T-helper 22 cell (primary cell): ENCODE measurements around the gene DZIP1.
"Not testable (repeated sequence)": the region's sequence is repeated elsewhere in the genome, so short reads cannot be mapped to it uniquely, and the experiment has no call there.

Experiments used
- DNase-seq: peaks from one replicate; pipeline ENCODE4 v3.0.0-alpha.2; 2020; ENCODE audit warnings: low read depth

The DZIP1 gene

DNA sequence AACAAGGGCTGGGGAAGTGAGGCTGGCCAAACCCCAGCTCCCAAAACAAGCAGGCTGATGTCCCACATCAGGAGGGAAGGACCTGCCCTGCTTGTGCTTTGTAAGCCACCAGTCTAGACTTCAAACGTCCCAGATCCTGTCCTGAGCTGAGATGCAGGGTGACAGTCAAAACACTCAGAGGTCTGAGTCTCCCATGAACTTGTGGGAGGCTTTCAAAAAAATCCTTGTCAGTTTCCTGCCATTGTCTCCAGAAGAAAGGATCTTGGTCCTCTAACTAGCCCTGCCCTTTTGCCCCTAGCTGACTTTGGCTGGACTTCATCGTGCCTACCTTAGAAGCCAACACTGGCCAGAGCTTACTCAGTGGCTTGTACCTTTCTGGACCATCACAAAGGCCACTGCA lies 43.3 kb downstream of the DZIP1 start:
- DNase-seq: no peak

DNA sequence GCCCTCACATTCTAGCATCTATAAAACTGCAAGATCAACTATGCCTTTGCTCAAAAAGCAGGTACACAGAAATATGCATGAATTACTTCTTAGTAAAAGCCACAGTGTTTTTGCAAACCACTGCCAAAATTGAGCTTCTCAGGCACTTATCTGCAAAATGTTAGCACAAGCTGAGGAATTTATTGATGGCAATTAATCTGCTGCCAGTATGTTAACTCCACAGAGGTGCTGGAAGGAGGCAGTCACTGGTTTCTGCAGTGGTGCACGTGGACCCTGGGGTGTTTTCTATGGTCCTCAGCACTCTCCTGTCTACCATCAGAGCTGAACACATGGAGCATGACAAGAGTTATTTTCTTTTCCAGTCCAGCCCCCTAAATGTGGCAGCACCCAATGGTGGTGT lies 47.8 kb downstream of the DZIP1 start:
- DNase-seq: no peak

- DNase-seq: no peak
These were observed 51.0 kb downstream of the DZIP1 start for GRCh38 chr13:95593462-95593861.

DNA sequence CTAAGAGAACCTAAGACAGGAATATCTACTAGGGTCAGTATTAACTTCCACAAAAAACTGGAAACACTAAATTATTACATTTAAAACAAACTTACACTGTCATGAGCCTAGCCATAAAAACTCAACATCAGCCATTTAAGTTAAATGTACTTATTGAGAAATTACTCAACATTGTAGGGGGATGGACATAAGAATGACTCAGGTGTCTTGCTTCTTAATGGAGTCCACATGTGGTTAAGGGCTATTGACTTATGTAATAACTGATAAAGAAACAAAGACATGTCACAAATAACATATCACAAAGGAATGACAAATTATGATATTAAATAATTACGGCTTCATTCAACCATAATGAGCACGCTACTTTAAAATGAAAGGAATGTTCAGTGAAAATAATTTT lies 55.8 kb downstream of the DZIP1 start:
- DNase-seq: no peak

- no peak for DNase-seq
These were observed 56.4 kb downstream of the DZIP1 start for GRCh38 chr13:95588134-95588533.

- DNase-seq: no peak
These were observed 58.6 kb downstream of the DZIP1 start for GRCh38 chr13:95585867-95586266.

DNA sequence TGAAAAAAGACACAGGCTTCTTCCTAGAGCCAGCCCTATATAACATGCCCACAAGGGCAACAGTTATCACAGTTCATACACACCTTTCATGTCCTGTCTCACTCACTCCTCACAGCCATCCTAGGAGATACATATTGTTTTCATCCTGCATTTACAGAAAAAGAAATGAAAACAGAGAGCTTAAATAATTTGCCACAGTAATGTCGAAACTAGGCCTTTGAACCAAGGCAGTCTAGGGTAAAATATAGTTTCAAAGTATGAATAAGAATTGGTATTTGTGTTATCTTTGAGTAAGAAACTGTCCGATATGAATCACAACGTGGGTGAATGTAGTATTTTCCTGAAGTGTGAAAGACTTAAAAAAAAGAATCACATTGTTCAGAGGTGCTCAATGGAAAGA lies 65.2 kb downstream of the DZIP1 start:
- DNase-seq: no peak

DNA sequence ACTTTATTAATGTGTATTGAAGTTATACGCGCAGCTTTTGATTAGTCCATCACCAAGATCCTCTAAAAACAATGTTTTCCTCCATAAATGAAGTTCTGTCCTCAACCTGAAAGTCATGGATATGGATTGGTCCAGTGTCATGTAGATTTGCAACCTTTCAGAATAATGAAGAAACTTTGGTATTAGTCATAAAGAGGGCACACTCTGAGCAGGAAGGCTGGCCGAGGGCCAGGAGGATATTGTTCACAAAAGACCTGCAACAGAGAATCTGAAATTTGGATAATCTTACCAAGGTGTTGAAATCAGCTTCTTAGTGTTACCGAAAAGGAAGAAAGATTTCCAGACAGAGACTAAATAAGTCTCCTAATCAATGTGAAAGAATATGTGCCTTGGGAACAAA lies 71.3 kb downstream of the DZIP1 start:
- DNase-seq: no peak

GRCh38 chr13:95571941-95572340 lies 72.6 kb downstream of the DZIP1 start:
- no peak for DNase-seq

GRCh38 chr13:95570016-95570415 lies 74.5 kb downstream of the DZIP1 start:
- DNase-seq: no peak

DNA sequence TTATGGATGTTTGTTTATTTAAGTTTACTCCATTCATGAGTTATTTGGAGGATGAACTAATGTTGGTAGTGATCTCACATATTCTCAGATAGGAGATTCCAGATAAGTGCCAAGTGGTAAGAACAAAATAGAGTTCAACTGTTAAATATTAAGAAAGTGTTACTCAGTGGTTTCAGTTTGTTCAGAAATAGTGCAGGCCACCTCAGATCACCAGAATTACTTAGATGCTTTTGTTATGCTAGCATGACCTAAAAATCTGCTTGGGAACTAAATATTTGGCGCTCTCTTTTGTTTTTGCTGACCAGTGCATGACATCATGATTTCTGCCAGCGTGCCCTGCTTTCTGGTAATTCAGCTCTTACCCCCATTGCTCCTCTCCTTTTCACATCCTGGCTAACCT lies 76.4 kb downstream of the DZIP1 start:
- no peak for DNase-seq

DNA sequence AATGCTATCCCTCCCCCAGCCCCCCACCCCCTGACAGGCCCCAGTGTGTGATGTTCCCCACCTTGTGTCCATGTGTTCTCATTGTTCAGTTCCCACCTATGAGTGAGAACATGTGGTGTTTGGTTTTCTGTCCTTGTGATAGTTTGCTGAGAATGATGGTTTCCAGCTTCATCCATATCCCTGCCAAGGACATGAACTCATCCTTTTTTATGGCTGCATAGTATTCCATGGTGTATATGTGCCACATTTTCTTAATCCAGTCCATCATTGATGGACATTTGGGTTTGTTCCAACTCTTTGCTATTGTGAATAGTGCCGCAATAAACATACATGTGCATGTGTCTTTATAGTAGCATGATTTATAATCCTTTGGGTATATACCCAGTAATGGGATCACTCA lies 78.7 kb downstream of the DZIP1 start:
- DNase-seq: not testable (repeated sequence)

GRCh38 chr13:95564733-95565291 lies 79.7 kb downstream of the DZIP1 start:
- DNase-seq: no peak

GRCh38 chr13:95564091-95564490 lies 80.4 kb downstream of the DZIP1 start:
- DNase-seq: no peak

GRCh38 chr13:95560387-95560786 lies 84.1 kb downstream of the DZIP1 start:
- no peak for DNase-seq

DNA sequence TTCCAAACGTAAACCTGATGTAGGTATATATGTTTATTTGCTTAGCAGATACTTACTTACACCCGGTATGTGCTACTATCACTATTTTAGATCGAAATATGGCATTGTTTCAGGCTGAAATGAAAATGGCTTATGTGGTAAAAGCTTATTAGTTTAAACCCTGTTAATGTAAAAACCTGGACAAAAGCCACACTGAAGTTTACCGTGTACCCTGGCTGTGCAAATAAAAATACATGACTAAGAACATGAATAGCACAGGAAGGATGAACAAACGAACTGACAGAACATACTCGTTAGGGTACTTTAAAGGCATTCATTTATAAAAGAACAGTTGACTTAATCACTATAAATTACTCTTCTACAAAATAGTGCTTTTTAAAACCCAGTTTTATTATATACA lies 85.4 kb downstream of the DZIP1 start:
- no peak for DNase-seq

- DNase-seq: no peak
These were observed 87.5 kb downstream of the DZIP1 start for GRCh38 chr13:95557013-95557412.

GRCh38 chr13:95553581-95554385 lies 90.7 kb downstream of the DZIP1 start:
- no peak for DNase-seq

DNA sequence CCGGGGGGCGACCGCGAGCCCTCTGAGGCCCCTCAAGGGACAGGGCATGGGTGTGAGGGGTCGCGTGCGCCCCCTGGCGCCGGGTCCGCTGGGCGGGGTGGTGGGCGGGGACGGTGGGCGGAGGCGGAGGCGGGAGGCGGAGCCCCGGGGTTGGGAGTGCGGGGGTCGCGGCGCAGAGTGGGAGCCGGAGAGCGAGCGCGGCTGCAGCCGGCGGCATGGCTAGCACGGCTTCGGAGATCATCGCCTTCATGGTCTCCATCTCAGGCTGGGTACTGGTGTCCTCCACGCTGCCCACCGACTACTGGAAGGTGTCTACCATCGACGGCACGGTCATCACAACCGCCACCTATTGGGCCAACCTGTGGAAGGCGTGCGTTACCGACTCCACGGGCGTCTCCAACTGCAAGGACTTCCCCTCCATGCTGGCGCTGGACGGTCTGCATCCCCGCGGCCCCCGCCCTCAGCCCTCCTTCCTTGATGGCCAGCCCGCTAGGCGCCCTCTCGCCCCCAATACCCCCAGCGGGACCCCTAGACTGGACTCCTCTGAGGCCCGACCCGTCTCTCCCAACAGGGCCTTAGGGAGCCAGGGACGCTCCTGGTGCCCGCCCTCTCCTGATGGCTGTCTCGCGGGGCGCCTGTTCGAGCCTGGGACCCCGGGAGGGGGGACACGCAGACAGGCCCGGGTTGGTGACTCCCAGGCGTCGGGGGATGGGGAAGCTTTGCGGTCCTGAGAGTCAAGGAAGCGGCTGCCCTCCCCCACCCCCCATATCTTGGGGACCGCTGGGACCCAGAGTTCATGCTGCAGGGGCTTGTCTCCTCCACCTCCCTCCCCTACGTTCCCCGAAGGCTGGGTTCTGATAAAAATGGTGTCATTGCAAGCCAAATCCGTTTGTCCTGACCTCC lies 91.7 kb downstream of the DZIP1 start, which contains the start of gene CLDN10:
Gene CLDN10, plus strand, starts transcription at position 182 of the 903 bp plus-strand sequence. Its CDS starts 34 bp downstream, at position 216.
- no peak for DNase-seq

- DNase-seq: no peak
These were observed 92.3 kb downstream of the DZIP1 start for GRCh38 chr13:95552208-95552538.

DNA sequence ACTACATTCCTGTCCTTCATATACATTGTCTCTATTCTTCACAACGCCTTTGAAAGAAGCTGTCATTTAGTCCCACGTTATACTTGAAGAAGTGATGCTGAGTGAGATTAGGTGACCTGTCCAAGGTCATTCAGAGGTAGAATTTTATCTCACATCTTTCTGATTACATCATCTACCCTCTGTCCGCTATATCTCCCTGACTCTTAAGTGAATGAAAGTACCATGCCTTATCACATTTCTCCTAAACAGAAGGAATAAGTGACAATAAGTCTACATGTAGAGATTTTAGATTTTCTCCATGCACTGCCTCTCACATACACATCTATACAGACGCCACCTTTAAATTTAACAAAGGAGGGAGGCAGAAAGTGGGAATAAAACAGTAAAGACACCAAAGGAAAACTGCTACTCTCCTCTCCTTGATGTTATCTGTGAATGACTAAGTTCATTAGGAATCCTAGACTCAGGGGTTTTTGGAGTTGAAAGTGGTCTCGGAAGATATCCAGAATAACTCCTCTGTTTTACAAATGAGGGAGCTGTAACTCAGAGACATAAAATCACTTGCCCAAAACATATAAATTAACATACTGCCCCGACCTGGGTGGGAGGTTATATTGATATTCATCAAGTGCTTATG lies 96.9 kb downstream of the DZIP1 start:
- DNase-seq: no peak

GRCh38 chr13:95546919-95547318 lies 97.6 kb downstream of the DZIP1 start:
- no peak for DNase-seq
